Endothelial cell of umbilical vein (primary cell): ENCODE measurements around the gene SPEN.

Experiments used
- CTCF ChIP-seq, 2 donors: IDR thresholded peaks; 1 replicate in 1 of 2; 2 replicates in 1 of 2; pipeline ENCODE4 v1.5.1; 2011; ENCODE audit warnings: low read length in 2 of 2, mild to moderate bottlenecking in 2 of 2, moderate library complexity in 2 of 2, control low read depth in 1 of 2, inconsistent platforms in 1 of 2, low read depth in 1 of 2; ENCODE audit not compliant: insufficient read depth in 1 of 2; ENCODE audit errors: extremely low read depth in 1 of 2
- FOS ChIP-seq: IDR thresholded peaks from 2 replicates; pipeline ENCODE4 v1.6.1; 2011; ENCODE audit warnings: mild to moderate bottlenecking, low read length, moderate library complexity, borderline replicate concordance; ENCODE audit not compliant: insufficient read depth
- GATA2 ChIP-seq: IDR thresholded peaks from 2 replicates; pipeline ENCODE4 v1.7.0; 2011; ENCODE audit warnings: low read depth, mild to moderate bottlenecking, moderate library complexity, mixed read lengths, low read length; ENCODE audit not compliant: insufficient read length, insufficient read depth
- JUN ChIP-seq: IDR thresholded peaks from 2 replicates; pipeline ENCODE4 v1.6.1; 2011; ENCODE audit warnings: borderline replicate concordance, low read depth; ENCODE audit not compliant: insufficient read length, insufficient read depth
- POLR2A ChIP-seq: IDR thresholded peaks from 2 replicates; pipeline ENCODE4 v1.6.1; 2012; ENCODE audit warnings: low read depth, mild to moderate bottlenecking, control low read depth, low read length
- POLR2AphosphoS5 ChIP-seq: IDR thresholded peaks from 2 replicates; pipeline ENCODE4 v1.6.1; 2012; ENCODE audit warnings: low read depth, mild to moderate bottlenecking, control low read depth, low read length, moderate library complexity; ENCODE audit not compliant: insufficient read depth
- TF ChIP-seq, protein P1 (sequence below): IDR thresholded peaks from 2 replicates; pipeline ENCODE4 v1.6.1; 2011; ENCODE audit not compliant: insufficient read depth, insufficient read length

- TF ChIP-seq CTCF (IDR thresholded peaks at IDR 0.05; ENCODE audit: extremely low read depth in 1 of 2, insufficient read depth in 1 of 2, low read depth in 1 of 2, low read length in 2 of 2) (no peak), FOS (no peak), POLR2AphosphoS5 (no peak), POLR2A (no peak), GATA2 (no peak), JUN (no peak)
- TF ChIP-seq, protein P1, sequence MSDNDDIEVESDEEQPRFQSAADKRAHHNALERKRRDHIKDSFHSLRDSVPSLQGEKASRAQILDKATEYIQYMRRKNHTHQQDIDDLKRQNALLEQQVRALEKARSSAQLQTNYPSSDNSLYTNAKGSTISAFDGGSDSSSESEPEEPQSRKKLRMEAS = no peak
Measured at GRCh38 chr1:15847893-15848142, 311 bp downstream of the SPEN start.
